Osteoblast (primary cell): Measurements from ENCODE around the gene C21orf58. TPM values are rescaled to one million over a fixed set of nuclear protein-coding genes. Genes with fewer than 3 reads are reported as not detected.

Experiments
- DNase-seq: peaks from one replicate; pipeline ENCODE4 v3.0.0; 2011; ENCODE audit warnings: low spot score, mixed read lengths; ENCODE audit not compliant: insufficient read length; ENCODE audit errors: missing footprints
- H2AFZ ChIP-seq: 2 replicates; pipeline ENCODE4 v1.6.0; 2011; ENCODE audit warnings: mild to moderate bottlenecking, low read length
- H3K27ac ChIP-seq: 2 replicates; pipeline ENCODE4 v1.5.1; 2011; ENCODE audit warnings: mild to moderate bottlenecking, low read depth, low read length, moderate library complexity
- H3K27me3 ChIP-seq: 2 replicates; pipeline ENCODE4 v1.6.0; 2012; ENCODE audit warnings: mild to moderate bottlenecking, control low read depth, inconsistent platforms, low read length, moderate library complexity; ENCODE audit not compliant: insufficient read depth
- H3K36me3 ChIP-seq: 2 replicates; pipeline ENCODE4 v1.5.1; 2011; ENCODE audit warnings: mild to moderate bottlenecking, low read length, control low read depth, moderate library complexity; ENCODE audit not compliant: insufficient read depth
- H3K4me1 ChIP-seq: 2 replicates; pipeline ENCODE4 v1.5.1; 2011; ENCODE audit warnings: mild to moderate bottlenecking, low read length, control low read depth, moderate library complexity; ENCODE audit not compliant: insufficient read depth
- H3K4me2 ChIP-seq: 2 replicates; pipeline ENCODE4 v1.6.0; 2011; ENCODE audit warnings: mild to moderate bottlenecking, low read length; ENCODE audit not compliant: insufficient read depth
- H3K4me3 ChIP-seq: fragments of 200-600 bp; sonication (generic); 3 replicates; pipeline ENCODE4 v1.5.1; 2012; ENCODE audit warnings: mild to moderate bottlenecking, low read length, inconsistent platforms; ENCODE audit not compliant: insufficient read depth
- H3K79me2 ChIP-seq: 2 replicates; pipeline ENCODE4 v1.6.0; 2012; ENCODE audit warnings: mild to moderate bottlenecking, low read length, control low read depth, inconsistent platforms; ENCODE audit not compliant: insufficient read depth
- H3K9me3 ChIP-seq: 2 replicates; pipeline ENCODE4 v1.5.1; 2011; ENCODE audit warnings: low read depth, low read length, control low read depth
- H4K20me1 ChIP-seq: 2 replicates; pipeline ENCODE4 v1.6.0; 2012; ENCODE audit warnings: mild to moderate bottlenecking, low read length, control low read depth; ENCODE audit not compliant: insufficient read depth
- total RNA-seq: library from RNA; depleted of rRNA; stranded (reverse); fragments of >200 nt; gene quantifications from 2 replicates; pipeline ENCODE4 v1.2.3, GENCODE V29; 2012
- TF ChIP-seq, protein P1 (sequence below): IDR thresholded peaks from 2 replicates; pipeline ENCODE4 v1.5.1; 2011; ENCODE audit warnings: mild to moderate bottlenecking, low read depth, low read length, moderate library complexity; ENCODE audit errors: extremely low read depth

C21orf58 gene
- total RNA-seq, 1 donor = 2.2 TPM

DNA sequence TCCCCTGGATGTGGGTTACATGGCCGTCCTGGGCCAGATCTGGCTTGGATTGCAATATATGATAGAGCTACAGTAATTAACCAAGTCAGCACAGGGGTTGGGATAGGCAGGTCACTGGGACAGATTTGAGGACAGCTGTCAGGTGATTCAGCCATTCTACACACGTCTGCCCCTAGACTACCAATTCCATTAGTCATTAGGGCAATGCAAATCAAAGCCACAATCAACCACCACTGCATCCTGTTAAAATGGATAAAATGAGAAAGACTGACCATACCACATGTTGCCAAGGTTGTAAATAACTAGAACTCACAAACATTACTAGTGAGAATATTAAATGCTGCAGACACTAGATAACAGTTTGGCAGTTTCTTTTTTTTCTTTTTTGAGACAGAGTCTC is 16.0 kb downstream of the C21orf58 start:
- DNase-seq = peak; percentile 55
- Histone ChIP-seq H3K4me2 (no peak overlapping the region), H2AFZ (no peak overlapping the region), H4K20me1 (no peaks in the 10 kb centered on the region), H3K27me3 (no peaks in the 10 kb centered on the region), H3K79me2 (no peaks in the 10 kb centered on the region), H3K9me3 (no peaks in the 10 kb centered on the region), H3K4me1 (no peaks in the 10 kb centered on the region), H3K27ac (no peak overlapping the region), H3K36me3 (peaks cover 14% of the 10 kb centered on the region), H3K4me3 (no peak overlapping the region)
- TF ChIP-seq, protein P1, sequence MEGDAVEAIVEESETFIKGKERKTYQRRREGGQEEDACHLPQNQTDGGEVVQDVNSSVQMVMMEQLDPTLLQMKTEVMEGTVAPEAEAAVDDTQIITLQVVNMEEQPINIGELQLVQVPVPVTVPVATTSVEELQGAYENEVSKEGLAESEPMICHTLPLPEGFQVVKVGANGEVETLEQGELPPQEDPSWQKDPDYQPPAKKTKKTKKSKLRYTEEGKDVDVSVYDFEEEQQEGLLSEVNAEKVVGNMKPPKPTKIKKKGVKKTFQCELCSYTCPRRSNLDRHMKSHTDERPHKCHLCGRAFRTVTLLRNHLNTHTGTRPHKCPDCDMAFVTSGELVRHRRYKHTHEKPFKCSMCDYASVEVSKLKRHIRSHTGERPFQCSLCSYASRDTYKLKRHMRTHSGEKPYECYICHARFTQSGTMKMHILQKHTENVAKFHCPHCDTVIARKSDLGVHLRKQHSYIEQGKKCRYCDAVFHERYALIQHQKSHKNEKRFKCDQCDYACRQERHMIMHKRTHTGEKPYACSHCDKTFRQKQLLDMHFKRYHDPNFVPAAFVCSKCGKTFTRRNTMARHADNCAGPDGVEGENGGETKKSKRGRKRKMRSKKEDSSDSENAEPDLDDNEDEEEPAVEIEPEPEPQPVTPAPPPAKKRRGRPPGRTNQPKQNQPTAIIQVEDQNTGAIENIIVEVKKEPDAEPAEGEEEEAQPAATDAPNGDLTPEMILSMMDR = no peak

GRCh38 chr21:46304955-46305354 is 18.7 kb downstream of the C21orf58 start:
- Histone ChIP-seq H3K4me1 (no peaks in the 10 kb centered on the region), H3K27ac (no peak overlapping the region), H4K20me1 (no peaks in the 10 kb centered on the region), H3K4me2 (no peak overlapping the region), H3K36me3 (peaks cover 14% of the 10 kb centered on the region), H3K27me3 (no peaks in the 10 kb centered on the region), H3K79me2 (no peaks in the 10 kb centered on the region), H2AFZ (no peak overlapping the region), H3K4me3 (no peak overlapping the region), H3K9me3 (no peaks in the 10 kb centered on the region)
- TF ChIP-seq, protein P1 = no peak
- DNase-seq = peak; percentile 34

DNA sequence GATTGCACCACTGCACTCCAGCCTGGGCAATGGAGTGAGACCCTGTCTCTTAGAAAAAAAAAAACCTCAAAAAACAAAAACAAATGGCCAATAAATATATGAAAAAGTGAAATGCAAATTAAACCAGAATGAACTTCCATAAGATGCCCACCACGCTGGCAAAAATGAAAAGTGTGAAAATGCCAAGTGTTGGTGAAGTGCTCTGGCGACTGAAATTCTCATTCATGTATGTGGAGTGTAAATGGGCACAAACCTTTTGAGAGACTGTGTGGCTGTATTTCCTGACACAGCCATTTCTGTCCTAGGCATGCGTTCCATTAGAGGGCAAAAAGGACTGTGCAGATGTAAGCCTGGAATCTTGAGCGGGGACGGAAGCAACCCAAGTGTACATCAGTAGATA is 19.2 kb downstream of the C21orf58 start:
- H3K36me3 ChIP-seq = peaks cover 14% of the 10 kb centered on the region
- TF ChIP-seq, protein P1 = no peak
- H3K4me2 ChIP-seq = no peak overlapping the region
- H4K20me1 ChIP-seq = no peaks in the 10 kb centered on the region
- no peaks in the 10 kb centered on the region for H3K4me1 ChIP-seq
- no peak overlapping the region for H2AFZ ChIP-seq
- H3K9me3 ChIP-seq = no peaks in the 10 kb centered on the region
- no peaks in the 10 kb centered on the region for H3K79me2 ChIP-seq
- H3K27me3 ChIP-seq = no peaks in the 10 kb centered on the region
- H3K4me3 ChIP-seq = no peak overlapping the region
- no peak for DNase-seq
- no peak overlapping the region for H3K27ac ChIP-seq

GRCh38 chr21:46301759-46302158 is 21.9 kb downstream of the C21orf58 start:
- no peak overlapping the region for H3K27ac ChIP-seq
- TF ChIP-seq, protein P1 = no peak
- H3K4me2 ChIP-seq = no peak overlapping the region
- H3K4me3 ChIP-seq = no peak overlapping the region
- no peaks in the 10 kb centered on the region for H3K9me3 ChIP-seq
- DNase-seq = no peak
- H3K27me3 ChIP-seq = peaks cover 2% of the 10 kb centered on the region
- H3K79me2 ChIP-seq = no peaks in the 10 kb centered on the region
- H2AFZ ChIP-seq = no peak overlapping the region
- no peaks in the 10 kb centered on the region for H4K20me1 ChIP-seq
- peaks cover 10% of the 10 kb centered on the region for H3K36me3 ChIP-seq
- peaks cover 7% of the 10 kb centered on the region for H3K4me1 ChIP-seq
